HG02763 (cell line): ENCODE data around the gene SPIN1.
"Not testable (repeated sequence)": the region's sequence is repeated elsewhere in the genome, so short reads cannot be mapped to it uniquely, and the experiment has no call there.

Source experiments
- ATAC-seq: cut with Tn5 transposase; IDR thresholded peaks from one replicate; pipeline ENCODE4 v1.9.1; 2021; ENCODE audit warnings: mild to moderate bottlenecking, moderate library complexity; ENCODE audit not compliant: unreplicated experiment

SPIN1 gene

DNA sequence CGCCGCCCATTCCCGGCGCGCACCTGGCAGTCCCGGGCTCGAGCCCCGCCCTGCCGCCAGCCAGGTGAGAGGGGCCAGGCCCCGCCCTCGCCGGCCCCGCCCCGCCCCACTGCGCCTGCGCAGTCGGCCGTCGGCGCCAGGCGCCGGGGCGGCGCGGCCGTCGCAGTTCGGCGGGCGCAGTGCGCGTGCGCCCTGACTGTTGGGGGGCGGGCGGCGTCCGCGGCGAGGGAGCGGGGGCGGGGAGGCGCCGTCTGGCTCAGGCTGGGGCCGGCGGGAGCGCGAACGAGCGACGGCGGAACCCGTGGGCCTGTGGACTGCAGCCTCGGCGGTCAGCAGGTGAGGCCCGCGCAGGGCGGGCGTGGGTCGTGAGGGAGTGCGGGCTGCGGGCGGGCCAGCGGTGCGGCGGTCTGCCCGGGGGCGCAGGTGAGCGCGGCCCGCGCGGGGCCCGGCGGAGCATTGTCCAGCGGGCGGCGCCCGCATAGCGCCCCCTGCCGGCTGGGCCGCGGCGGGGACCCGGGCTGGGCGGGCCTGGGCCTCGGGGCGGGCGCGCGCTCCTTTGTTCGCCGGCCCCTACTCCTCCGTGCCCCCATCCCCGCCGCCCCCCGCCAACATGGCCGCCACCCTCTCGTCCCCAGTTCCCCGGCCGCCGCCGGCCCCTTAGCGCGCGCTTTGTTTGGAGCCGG is at the start of gene SPIN1:
SPIN1 (plus strand) TSS at position 242 of the 683 bp plus-strand sequence. CDS start 38,096 bp downstream, outside the sequence.
- peak; percentile 84 for ATAC-seq

DNA sequence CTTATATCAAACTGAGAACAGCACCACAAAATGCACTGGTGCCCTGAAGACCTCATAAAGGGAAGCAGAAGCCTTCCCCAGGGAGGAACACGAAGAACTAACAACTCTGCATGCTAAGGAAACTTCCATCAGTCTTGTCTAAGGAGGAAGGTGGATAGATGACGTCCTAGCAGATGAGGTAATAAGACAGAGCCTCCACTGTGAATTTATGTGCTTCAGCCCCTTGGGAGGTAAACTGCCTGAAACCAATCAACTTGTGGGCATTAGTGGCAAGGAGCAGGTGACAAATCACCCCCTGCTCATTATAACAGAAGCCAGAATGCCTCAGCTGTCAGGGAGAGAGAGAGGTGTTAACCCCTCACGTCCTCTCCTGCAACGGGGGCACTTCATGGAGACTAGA is 48.9 kb upstream of the SPIN1 start:
- no peak for ATAC-seq

DNA sequence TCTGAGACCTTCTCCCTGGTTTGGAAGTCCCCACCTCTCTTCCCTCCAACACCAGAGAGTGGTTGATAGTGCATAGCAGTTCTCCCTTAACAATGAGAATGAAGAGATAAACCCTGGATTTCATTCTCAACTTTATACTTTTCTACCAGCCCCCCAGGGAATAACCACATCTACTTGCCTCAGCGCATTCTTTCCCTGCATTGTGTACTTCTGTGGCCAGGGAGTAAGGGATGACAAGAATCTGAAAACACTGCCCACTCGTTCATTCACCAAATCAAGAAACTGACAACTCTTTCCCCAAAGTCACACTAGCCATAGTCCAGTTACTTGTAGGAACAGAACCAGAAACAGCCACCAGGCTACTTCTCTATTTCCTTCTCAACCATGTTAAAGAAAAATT is 46.0 kb upstream of the SPIN1 start:
- no peak for ATAC-seq

DNA sequence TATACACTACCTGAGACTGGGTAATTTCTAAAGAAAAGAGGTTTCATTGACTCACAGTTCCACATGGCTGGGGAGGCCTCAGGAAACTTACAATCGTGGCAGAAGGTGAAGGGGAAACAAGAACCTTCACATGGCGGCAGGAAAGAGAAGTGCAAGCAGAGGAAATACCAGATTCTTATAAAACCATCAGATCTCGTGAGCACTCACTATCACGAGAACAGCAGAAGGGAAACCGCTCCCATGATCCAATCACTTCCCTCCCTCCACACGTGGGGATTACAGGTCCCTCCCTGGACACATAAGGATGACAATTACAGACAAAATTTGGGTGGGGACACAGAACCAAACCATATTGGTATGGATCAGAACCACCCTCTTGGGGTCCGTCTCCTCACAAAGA is 44.2 kb upstream of the SPIN1 start:
- ATAC-seq, result no peak

DNA sequence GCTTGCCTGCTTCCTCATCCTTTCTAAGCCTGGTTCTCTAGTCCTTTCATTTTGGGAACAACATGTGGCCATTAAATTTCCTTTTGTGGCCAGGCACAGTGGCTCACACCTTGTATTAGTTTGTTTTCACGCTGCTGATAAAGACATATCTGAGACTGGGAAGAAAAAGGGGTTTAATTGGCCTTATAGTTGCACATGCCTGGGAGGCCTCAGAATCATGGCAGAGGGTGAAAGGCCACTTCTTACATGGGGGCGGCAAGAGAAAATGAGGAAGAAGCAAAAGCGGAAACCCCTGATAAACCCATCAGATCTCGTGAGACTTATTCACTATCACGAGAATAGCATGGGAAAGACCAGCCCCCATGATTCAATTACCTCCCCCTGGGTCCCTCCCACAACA is 37.9 kb upstream of the SPIN1 start:
- not testable (repeated sequence) for ATAC-seq

DNA sequence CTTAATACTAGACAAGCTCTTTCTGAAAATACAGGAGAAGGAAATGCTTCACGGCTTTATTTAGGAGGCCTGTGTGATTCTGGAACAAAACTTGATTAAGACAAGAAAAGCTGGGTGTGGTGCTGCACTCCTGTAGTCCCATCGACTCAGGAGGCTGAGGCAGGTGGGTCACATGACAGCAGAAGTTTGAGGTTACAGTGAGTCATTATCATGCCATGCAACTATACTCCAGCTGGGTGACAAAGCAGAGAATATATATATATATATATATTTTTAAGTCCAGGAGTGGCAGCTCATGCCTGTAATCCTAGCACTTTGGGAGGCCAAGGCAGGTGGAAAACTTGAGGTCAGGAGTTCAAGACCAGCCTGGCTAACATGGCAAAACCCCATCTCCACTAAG is 33.1 kb upstream of the SPIN1 start:
- ATAC-seq, result no peak

DNA sequence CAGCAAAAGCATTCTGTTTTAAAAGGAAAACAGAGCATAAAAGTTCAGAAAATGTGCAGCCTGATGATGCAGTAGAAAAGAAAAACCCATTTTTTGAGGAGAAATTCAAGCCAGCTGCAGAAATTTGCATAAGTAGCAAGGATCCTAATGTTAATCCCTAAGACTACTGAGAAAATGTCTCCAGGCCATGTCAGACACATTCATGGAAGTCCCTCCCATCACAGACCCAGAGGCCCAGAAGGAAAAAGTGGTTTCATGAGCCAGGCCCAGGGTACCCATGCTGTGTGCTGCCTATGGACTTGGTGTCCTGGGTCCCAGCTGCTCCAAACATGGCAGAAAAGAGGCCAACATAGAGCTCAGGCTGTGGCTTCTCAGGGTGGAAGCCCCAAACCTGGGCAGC is 31.0 kb upstream of the SPIN1 start:
- ATAC-seq, result not testable (repeated sequence)

DNA sequence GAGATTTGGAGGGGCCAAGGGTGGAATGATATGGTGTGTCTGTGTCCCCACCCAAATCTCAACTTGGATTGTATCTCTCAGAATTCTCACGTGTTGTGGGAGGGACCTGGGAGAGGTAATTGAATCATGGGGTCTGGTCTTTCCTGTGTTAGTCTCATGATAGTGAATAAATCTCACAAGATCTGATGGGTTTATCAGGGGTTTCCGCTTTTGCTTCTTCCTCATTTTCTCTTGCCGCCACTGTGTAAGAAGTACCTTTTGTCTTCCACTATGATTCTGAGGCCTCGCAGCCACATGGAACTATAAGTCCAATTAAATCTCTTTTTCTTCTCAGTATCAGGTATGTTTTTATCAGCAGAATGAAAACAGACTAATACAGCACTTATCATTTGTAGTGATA is 29.5 kb upstream of the SPIN1 start:
- no peak for ATAC-seq

DNA sequence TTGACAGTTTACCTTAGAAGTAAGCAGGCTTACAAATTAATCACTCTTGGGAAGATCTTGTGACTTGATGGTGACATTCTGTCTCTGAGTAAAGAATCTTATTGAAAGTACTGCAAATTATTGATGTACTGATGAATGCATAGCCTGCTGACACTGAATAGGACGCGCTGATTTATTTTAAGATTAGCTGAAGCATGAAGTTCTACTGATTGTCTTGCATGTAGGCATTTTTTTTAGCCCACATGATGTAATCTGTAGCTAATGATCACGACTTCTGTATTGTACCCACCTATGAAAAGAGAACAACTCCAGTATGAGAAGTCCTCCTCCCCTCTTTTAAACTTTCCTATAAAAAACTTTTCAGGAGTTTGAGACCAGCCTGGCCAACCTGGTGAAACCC is 28.3 kb upstream of the SPIN1 start:
- no peak for ATAC-seq

DNA sequence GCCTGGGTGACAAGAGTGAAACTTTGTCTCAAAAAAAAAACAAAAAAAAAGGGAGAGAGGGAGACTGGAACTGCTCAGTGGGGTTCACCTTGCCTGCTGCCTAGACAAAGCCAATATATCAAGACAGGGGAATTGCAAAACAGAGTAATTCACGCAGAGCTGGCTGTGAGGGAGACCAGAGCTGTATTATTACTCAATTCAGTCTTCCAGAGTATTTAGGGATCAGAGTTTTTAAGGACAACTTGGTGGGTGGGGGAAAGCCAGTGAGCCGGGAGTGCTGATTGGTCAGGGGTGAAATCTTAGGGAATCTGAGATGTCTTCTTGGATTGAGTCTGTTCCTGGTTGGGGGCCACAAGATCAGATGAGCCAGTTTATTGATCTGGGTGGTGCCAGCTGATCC is 25.6 kb upstream of the SPIN1 start:
- ATAC-seq, result no peak

DNA sequence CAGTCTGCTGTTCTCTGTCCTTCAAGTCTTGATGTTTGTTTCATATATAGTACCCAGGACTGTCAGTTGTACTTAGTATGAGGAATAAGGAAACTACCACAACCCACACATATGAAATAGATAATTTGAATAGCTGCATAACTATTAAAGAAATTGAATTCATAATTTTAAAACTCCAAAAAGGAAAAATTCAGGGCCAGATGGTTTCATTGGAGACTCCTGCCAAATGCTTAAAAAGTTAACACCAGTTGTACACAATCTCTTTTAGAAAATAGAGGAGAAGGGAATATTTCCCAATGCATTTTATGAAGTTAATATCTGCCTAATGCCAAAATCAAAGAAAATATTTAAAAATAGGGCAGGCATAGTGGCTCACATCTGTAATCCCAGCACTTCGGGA is 24.6 kb upstream of the SPIN1 start:
- ATAC-seq, result no peak

DNA sequence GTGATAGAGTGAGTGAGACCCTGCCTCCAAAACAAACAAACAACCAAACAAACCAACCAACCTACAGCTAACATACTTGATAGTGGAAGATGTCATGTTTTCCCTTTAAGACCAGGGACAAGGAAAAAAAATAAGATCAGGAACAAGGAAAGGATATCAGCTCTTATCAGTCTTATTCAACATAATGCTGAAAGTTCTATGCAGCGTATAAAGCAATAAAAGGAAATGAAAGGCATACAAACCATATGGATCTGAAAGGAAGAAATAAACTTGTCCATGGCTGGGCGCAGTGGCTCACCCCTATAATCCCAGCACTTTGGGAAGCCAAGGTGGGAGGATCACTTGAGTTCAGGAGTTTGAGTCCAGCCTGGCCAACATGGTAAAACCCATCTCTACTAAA is 23.5 kb upstream of the SPIN1 start:
- no peak for ATAC-seq

DNA sequence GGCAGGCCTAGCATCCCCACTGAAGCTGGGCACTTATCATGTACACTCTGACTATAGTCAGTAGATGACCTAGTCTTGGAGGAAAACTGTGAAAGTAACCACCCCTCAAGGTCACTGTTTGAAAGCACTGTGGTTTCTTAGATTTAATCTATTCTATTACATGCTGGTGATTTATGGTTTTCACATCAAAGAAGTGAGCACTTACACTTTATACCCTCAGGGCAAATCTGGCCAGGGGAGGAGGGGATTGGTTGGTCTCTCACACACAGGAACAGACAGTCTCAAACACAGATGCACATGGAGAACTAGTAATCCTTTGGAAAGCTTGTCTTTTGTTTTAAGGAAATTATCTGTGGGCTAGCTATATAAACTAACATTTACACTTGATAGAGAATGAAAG is 17.9 kb upstream of the SPIN1 start:
- ATAC-seq, result no peak

DNA sequence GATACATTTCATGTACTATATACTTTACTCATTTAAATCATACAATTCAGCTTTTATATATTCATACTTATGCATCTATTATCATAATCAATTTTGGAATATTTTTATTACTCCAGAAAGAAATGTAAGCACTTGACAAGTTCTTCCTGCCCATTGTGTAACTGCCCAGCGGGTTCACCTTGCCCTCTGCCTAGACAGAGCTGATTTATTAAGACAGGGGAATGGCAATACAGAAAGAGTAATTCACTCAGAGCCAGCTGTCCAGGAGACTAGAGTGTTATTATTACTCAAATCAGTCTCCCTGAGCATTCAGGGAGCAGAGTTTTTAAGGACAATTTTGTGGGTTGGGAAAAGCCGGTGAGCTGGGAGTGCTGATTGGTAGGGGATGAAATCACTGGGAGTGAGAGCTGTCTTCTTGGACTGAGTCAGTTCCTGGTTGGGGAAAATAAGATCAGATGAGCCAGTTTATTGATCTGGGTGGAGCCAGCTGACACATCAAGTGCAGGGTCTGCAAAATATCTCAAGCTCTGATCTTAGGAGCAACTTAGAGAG is 16.1 kb upstream of the SPIN1 start:
- ATAC-seq, result no peak

DNA sequence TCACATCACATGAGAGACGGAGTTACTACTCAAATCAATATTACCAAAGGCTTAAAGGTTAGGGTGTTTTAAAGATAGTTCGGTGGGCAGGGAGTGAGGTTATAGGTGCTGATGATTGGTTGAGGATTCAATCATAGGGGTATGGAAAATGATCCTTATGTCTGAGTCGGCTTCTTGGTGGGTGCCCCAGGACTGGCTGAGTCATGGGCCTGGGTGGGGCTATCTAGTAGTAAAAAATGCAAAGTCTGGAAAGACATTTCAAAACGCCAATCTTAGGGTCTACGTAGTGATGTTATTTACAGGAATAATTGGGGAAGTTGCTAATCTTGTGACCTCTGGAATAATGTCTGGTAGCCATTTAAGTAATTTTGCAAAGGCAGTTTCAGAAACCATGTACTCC is 15.2 kb upstream of the SPIN1 start:
- ATAC-seq, result no peak

DNA sequence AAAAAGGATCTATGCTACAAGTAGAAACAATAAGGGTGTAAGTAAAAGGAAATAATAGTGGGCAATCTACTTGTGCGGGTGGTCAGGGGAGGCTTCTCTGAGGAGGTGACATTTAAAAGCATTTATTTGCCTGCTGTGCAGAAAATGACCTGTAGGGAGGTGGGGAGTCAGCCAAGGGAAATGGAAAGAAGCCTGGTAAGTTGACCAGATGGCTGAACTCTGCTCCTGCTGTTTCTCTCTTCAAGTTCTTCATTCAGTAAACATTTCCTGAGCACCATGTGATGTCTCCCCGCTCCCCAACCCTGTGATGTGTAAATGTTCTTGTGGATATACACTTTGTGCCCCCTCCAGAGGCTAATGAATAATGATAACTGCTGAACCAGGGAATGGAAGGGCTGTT is 9.9 kb upstream of the SPIN1 start:
- ATAC-seq, result no peak

DNA sequence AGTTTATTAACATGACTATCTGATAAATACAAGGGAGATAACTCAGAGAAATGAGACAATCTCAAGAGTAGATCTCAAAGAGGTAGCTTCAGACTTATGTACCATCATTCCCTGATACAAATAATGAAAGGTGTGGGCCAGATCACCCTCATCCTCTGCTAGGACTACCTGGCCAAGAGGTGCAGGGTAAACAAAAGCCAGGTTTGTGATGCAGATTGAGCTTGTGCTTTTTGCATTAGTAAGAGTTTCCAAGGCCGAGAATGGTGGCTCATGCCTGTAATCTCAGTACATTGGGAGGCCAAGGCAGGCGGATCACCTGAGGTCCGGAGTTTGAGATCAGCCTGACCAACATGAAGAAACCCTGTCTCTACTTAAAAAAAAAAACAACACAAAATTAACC is 8.9 kb upstream of the SPIN1 start:
- no peak for ATAC-seq

DNA sequence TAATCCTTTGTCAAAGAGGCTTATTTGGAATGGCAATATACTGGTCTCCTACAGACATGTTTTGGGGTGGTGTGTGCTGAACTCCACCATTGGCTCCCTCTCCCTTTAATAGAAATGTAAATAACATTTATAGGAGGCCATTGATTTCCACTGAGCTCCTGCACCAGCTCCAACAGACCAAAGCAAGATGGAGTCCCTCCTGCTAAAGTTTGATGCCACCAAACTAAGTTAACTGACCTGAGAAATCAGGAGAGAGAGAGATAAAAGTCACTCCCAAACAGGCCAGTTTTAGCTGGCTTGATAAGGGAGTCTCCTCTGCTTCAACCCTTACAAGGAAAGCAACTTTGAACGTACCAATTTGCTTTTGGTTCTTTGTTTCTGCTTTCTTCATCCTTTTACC is 8.1 kb upstream of the SPIN1 start:
- ATAC-seq, result no peak

DNA sequence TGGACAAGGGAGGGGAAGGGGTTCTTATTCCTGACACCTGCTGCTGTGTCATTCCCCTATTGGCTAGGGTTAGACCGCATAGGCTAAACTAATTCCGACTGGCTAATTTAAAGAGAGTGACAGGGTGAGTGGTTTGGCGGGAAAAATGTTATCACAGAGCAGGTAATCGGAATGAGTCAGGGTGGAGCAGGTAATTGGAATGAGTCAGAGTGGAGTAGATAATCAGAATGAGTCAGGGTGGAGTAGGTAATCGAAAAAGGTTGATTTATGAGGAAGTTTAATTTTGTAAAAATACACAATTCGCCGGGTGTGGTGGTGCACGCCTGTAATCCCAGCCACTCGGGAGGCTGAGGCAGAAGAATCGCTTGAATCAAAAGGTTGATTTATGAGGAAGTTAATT is 6.9 kb upstream of the SPIN1 start:
- ATAC-seq, result not testable (repeated sequence)

DNA sequence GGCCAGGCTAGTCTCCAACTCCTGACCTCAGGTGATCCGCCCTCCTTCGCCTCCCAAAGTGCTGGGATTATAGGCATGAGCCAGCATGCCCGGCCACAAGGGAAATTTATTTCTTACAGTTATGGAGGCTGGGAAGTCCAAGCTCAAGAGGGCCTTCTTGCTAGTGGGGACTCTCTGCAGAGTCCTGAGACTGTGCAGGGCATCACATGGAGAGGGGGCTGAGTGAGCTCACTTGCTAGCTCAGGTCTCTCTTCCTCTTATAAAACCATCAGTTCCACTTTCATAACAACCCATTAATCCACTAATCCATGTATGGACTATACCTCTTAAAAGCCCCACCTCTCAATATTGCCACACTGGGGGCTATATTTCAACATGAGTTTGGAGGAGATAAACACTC is 5.1 kb upstream of the SPIN1 start:
- ATAC-seq, result no peak

DNA sequence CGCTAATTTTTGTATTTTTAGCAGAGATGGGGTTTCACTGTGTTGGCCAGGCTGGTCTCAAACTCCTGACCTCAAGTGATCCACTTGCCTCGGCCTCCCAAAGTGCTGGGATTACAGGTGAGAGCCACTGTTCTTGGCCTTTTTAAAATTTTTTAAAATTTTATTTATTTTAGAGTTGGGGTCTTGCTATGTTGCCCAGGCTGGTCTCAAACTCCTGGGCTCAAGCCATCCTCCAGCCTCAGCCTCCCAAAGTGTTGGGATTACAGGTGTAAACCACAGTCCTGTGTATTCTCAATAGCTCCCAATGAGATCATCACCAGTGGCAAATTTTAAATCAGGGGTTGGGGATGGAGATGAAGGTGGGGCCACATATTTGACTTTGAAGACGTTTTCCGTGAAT is 2.1 kb upstream of the SPIN1 start:
- ATAC-seq, result not testable (repeated sequence)

DNA sequence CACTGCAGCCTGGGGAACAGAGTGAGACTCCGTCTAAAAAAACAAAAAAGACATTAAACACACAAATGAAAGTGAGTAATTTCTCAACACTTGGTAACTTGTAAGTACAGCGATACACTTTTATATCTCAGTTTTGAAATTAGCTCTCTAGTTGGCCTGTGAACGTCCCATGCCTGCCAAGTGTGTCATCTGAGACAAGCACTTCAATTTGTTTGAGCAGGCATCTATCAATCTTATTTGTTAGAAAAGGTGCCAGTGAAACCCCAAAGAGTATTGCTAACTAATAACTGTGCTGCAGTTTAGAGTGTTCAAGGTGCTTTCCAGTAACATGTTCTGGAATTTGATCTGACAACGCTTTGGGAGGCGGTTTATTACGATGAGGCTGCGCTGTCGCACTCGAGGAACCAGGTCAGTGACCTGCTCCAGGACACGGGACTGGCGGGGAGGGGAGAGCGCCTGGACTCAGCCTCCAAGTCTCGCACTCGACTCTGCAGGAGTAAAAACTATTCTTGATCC is 1.1 kb upstream of the SPIN1 start:
- no peak for ATAC-seq
